Measurements from ENCODE around the gene NOS1AP. TPM values are rescaled to one million over a fixed set of nuclear protein-coding genes. Genes with fewer than 3 reads are reported as not detected.

Gene NOS1AP
- total and polyA plus RNA-seq, 9 of the 15 experiments (the other 6 are each of a cell fraction or from before 2014, with no cell fraction given), result 0.07 to 1.5 (median 0.22) TPM

DNA sequence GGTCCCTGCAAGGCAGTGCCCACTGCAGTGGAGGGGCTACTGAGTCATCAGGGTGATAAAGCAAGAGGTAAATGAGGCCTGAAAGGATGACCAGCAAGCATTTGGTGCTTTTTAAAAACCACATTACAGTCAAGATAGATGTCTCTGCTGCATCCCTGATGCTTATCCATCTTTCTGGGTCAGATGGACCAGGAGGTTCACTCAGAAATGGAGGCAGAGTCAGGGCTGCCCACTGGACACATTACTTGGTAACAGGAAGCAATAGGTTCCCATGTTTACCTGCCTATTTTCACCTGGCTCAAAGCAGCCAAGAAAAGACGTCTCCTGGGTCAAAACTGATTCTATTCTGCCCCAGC, 303.6 kb downstream of the NOS1AP start:
- 23% methylated on average over 1 of the region's 1 CpG for WGBS (ENCODE audit: insufficient coverage, low coverage, missing lambda C conversion rate)
- ATAC-seq, result no peak
- no peak overlapping the region for H3K4me3 ChIP-seq
- no peak overlapping the region for H3K4me2 ChIP-seq (ENCODE audit: insufficient read depth, low read length)
- no peaks in the 10 kb centered on the region for H3K27me3 ChIP-seq (ENCODE audit: control insufficient read depth in 2 of 2, insufficient read depth in 2 of 2, low read length in 2 of 2)
- BruUV-seq (replicated peaks), result no TSS peak
- no peaks in the 10 kb centered on the region for H3K79me2 ChIP-seq (ENCODE audit: control insufficient read depth, insufficient read depth, low read length)
- intact Hi-C loops (cut with micrococcal nuclease) (loop anchor here (2.0 to 5.0 kb wide), 2 partner anchors 14 to 316 kb away; no protein-coding TSS in a partner anchor), in situ Hi-C loops (cut with MboI) (no loop called here)
- H3K4me1 ChIP-seq (replicated peaks in 1 of 2; ENCODE audit: control insufficient read depth in 2 of 2, insufficient read depth in 2 of 2, low read length in 2 of 2), result peaks cover 18 to 43% of the 10 kb centered on the region in 2 experiments
- no peak for DNase-seq (ENCODE audit: extremely low read depth in 1 of 4, low spot score in 3 of 4)
- H3K9me1 ChIP-seq (ENCODE audit: control insufficient read depth, insufficient read depth, low read length), result no peaks in the 10 kb centered on the region
- no peaks in the 10 kb centered on the region for H3K9me3 ChIP-seq (replicated peaks; ENCODE audit: control insufficient read depth, insufficient read depth, low read depth, low read length)
- CTCF ChIA-PET (ENCODE audit: low intra/inter-chr PET ratio), result no interaction called here
- no peak overlapping the region for H2AFZ ChIP-seq (ENCODE audit: low read depth, low read length)
- no peak for FAIRE-seq
- H3K9ac ChIP-seq (ENCODE audit: insufficient read depth in 1 of 2, low read depth in 2 of 2, low read length in 2 of 2), result no peak overlapping the region
- POLR2A ChIA-PET, result no interaction called here
- no peaks in the 10 kb centered on the region for H4K20me1 ChIP-seq (replicated peaks; ENCODE audit: control insufficient read depth, insufficient read depth, low read length)
- H3K36me3 ChIP-seq (ENCODE audit: control insufficient read depth, insufficient read depth, low read length), result no peaks in the 10 kb centered on the region
- no peak overlapping the region for H3K27ac ChIP-seq (ENCODE audit: extremely low read depth, low read depth, low read length)
- TF ChIP-seq, protein P1, sequence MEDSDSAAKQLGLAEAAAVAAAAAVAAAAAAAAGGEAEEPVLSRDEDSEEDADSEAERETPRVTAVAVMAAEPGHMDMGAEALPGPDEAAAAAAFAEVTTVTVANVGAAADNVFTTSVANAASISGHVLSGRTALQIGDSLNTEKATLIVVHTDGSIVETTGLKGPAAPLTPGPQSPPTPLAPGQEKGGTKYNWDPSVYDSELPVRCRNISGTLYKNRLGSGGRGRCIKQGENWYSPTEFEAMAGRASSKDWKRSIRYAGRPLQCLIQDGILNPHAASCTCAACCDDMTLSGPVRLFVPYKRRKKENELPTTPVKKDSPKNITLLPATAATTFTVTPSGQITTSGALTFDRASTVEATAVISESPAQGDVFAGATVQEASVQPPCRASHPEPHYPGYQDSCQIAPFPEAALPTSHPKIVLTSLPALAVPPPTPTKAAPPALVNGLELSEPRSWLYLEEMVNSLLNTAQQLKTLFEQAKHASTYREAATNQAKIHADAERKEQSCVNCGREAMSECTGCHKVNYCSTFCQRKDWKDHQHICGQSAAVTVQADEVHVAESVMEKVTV (CRISPR knock-in tag; IDR thresholded peaks at IDR 0.05), result no peak
- TF ChIP-seq, protein P2, sequence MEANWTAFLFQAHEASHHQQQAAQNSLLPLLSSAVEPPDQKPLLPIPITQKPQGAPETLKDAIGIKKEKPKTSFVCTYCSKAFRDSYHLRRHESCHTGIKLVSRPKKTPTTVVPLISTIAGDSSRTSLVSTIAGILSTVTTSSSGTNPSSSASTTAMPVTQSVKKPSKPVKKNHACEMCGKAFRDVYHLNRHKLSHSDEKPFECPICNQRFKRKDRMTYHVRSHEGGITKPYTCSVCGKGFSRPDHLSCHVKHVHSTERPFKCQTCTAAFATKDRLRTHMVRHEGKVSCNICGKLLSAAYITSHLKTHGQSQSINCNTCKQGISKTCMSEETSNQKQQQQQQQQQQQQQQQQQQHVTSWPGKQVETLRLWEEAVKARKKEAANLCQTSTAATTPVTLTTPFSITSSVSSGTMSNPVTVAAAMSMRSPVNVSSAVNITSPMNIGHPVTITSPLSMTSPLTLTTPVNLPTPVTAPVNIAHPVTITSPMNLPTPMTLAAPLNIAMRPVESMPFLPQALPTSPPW (CRISPR knock-in tag; IDR thresholded peaks at IDR 0.05), result peak; percentile 12; the same call in 1 of the 2 replicates
- TF ChIP-seq CBFB (CRISPR knock-in tag; IDR thresholded peaks at IDR 0.05) (no peak), CTBP1 (IDR thresholded peaks at IDR 0.05; ENCODE audit: borderline replicate concordance) (peak; percentile 93; the same call in 1 of the 2 replicates), SMARCC2 (IDR thresholded peaks at IDR 0.05; ENCODE audit: low read depth) (0 out of 2 replicates have a peak, but pooled peaks have one; percentile 19), FOXA3 (CRISPR knock-in tag; conservative IDR thresholded peaks at IDR 0.05 in 1 of 2, IDR thresholded peaks at IDR 0.05 in 1 of 2) (0 out of 4 replicates have a peak, but pooled peaks of 1 of the 2 experiments have one; percentile 1), CBX3 (IDR thresholded peaks at IDR 0.05; ENCODE audit: borderline replicate concordance in 1 of 2, low read length in 2 of 2) (peak in 1 of 2 experiments; percentile 1; a peak in 1 of 3 replicates), KDM1A (IDR thresholded peaks at IDR 0.05) (peak; percentile 47 to 49; a peak in 2 of 4 replicates), DDX20 (tag; IDR thresholded peaks at IDR 0.05; ENCODE audit: low read depth) (no peak), ZNF589 (CRISPR knock-in tag; IDR thresholded peaks at IDR 0.05; ENCODE audit: low read depth) (peak; percentile 12; the same call in 1 of the 2 replicates), FOXK1 (CRISPR knock-in tag; IDR thresholded peaks at IDR 0.05; ENCODE audit: borderline replicate concordance) (0 out of 2 replicates have a peak, but pooled peaks have one; percentile 46), NFIX (CRISPR knock-in tag; IDR thresholded peaks at IDR 0.05; ENCODE audit: low read depth) (no peak)
- TF ChIP-seq, protein P3, sequence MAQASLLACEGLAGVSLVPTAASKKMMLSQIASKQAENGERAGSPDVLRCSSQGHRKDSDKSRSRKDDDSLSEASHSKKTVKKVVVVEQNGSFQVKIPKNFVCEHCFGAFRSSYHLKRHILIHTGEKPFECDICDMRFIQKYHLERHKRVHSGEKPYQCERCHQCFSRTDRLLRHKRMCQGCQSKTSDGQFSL (CRISPR knock-in tag; IDR thresholded peaks at IDR 0.05), result no peak
- TF ChIP-seq, protein P3 (tag; IDR thresholded peaks at IDR 0.05), result no peak
- TF ChIP-seq, protein P4, sequence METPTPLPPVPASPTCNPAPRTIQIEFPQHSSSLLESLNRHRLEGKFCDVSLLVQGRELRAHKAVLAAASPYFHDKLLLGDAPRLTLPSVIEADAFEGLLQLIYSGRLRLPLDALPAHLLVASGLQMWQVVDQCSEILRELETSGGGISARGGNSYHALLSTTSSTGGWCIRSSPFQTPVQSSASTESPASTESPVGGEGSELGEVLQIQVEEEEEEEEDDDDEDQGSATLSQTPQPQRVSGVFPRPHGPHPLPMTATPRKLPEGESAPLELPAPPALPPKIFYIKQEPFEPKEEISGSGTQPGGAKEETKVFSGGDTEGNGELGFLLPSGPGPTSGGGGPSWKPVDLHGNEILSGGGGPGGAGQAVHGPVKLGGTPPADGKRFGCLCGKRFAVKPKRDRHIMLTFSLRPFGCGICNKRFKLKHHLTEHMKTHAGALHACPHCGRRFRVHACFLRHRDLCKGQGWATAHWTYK (CRISPR knock-in tag; IDR thresholded peaks at IDR 0.05), result 0 out of 2 replicates have a peak, but pooled peaks have one; percentile 7
